HG03103 (cell line): ENCODE measurements around the gene CASKIN1.
"Not testable (repeated sequence)": the region's sequence is repeated elsewhere in the genome, so short reads cannot be mapped to it uniquely, and the experiment has no call there.

Source experiments
- ATAC-seq: cut with Tn5 transposase; IDR thresholded peaks from one replicate; pipeline ENCODE4 v1.9.1; 2021; ENCODE audit warnings: low read depth; ENCODE audit not compliant: unreplicated experiment

CASKIN1 gene

DNA sequence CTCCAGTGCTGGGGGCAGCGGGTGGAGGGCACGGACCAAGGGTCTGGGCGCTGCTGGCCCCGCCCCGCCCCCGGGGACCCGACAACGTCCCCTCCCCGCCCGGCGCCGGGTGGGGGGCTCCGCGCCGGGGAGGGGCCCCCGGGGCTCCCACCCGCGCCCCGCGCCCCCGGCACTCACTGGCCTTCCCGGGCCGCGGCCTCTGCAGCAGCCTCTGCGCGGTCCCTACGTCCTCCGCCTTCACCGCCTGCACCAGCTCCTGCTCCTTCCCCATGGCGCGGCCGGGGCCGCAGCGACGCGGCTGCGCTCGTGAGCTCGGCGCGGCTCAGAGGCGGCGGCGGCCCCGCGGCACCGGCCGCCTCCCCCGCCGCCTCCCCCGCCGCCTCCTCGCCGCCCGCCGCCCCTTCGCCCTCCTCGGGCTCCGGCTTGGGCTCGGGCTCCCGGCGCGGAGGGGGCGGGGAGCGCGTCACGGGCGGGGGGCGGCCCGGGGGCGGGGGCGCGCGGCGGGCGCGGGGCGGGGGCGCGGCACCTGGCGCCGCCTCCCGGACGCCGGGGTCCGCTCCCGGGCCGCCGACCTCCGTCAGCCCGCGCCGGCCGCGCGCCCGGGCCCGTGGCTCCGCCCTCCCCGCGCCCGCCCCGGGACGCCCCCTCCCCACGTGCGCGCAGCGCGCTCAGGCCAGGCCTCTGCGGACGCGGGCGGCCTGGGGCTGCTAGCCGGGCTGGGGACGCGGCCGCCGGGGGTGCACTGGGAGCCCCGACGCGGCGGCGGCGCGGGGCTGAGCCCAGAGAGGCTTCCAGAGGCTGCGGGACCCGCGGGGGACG lies at the start of gene CASKIN1:
Gene CASKIN1, minus strand, starts transcription at position 444 of the 819 bp plus-strand sequence. Its CDS starts 173 bp downstream, at position 271.
- ATAC-seq = no peak

GRCh38 chr16:2244926-2245795 lies 48.8 kb upstream of the CASKIN1 start:
- no peak for ATAC-seq

GRCh38 chr16:2244301-2244700 lies 47.9 kb upstream of the CASKIN1 start:
- no peak for ATAC-seq

- ATAC-seq = no peak
These were observed 47.4 kb upstream of the CASKIN1 start for GRCh38 chr16:2243781-2244180.

DNA sequence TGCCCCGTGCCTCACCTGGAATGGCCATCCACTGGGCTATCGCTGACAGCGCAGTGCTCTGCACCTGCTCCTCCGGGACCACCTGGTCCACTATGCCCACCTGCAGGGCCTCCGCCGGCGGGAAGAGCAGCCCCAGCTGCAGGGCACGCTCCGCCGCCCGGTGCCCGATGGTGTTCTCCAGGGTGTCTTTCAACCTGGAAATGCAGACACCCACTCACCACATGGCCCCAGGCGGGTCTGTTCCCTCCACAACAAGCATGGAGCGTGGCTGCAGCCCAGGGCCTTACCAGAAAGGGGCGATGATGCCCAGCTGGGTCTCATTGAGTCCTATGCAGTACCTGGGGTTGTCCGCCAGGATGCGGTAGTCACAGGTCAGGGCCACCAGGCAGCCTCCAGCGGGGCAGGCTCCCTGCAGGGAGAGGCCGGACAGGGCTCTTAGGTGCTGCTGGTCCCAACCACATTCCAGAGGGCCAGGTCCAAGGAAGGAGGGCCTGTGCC lies 46.7 kb upstream of the CASKIN1 start:
- ATAC-seq = no peak

GRCh38 chr16:2242598-2242997 lies 46.2 kb upstream of the CASKIN1 start:
- no peak for ATAC-seq

DNA sequence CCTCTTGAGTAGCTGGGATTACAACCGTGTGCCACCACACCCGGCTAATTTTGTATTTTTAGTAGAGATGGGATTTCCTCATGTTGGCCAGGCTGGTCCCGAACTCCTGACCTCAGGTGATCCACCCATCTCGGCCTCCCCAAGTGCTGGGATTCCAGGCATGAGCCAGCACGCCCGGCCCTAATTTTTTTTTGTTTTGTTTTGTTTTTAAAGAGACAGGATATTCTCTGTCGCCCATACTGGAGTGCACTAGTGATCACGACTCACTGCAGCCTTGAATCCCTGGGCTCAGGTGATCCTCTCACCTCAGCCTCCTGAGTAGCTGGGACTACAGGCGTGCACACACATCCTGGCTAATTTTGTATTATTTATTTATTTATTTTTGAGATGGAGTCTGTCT lies 43.9 kb upstream of the CASKIN1 start:
- not testable (repeated sequence) for ATAC-seq

- no peak for ATAC-seq
These were observed 42.7 kb upstream of the CASKIN1 start for GRCh38 chr16:2238838-2239675.

DNA sequence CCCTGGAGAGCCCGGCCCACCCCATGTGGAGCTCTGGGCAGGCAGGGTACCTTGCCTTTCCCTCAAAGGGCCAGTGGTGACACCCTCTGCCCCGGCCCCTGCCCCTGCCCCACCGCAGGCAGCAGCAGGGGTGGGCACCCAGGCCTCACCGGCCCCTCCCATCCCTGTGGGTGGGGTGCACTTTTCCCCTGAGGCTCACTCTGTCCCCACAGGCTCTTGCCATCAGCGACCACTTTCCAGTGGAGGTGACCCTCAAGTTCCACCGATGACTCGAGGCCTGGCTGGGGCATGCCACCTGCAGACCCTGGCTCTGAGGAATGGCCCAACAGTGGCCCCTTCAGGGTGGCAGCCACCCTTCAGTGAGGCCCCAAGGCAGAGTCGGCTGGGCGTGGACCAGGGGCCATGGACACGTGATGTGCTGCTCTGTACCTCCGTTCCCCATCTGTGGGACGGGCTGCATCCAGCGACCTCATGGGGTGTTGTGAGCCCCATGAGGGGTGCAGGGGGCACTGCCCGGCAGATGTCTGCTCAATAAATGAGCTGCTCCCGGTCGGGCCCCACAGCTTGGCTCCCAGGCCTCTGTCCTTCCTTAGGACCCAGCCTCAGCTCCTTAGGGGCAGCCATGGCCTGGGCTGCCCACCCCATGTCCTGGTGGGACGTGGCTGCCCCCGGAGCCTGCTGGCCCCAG lies 41.9 kb upstream of the CASKIN1 start:
- ATAC-seq = no peak

- ATAC-seq = no peak
These were observed 41.2 kb upstream of the CASKIN1 start for GRCh38 chr16:2237493-2238149.

DNA sequence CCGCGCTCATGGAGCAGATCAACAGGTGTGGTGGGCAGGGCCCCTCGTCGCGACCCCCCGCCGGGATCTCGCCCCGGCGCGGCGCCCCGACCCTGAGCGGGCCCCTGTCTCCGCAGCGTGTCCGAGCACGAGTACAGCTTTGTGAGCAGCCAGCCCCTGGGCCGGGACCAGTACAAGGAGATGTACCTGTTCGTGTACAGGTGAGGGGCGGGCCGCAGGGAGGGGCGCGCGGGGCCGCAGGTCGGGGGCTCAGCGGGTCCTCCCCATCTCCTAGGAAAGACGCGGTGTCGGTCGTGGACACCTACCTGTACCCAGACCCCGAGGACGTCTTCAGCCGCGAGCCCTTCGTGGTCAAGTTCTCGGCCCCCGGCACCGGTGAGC lies 40.7 kb upstream of the CASKIN1 start:
- no peak for ATAC-seq

GRCh38 chr16:2236337-2237101 lies 40.1 kb upstream of the CASKIN1 start, which contains the start of gene DNASE1L2:
Gene DNASE1L2, plus strand, starts transcription at chr16:2236444. Its CDS starts 373 bp downstream, at chr16:2236817.
- no peak for ATAC-seq

GRCh38 chr16:2235695-2236336 lies 39.4 kb upstream of the CASKIN1 start:
- ATAC-seq = no peak

GRCh38 chr16:2235234-2235651 lies 38.8 kb upstream of the CASKIN1 start:
- no peak for ATAC-seq

DNA sequence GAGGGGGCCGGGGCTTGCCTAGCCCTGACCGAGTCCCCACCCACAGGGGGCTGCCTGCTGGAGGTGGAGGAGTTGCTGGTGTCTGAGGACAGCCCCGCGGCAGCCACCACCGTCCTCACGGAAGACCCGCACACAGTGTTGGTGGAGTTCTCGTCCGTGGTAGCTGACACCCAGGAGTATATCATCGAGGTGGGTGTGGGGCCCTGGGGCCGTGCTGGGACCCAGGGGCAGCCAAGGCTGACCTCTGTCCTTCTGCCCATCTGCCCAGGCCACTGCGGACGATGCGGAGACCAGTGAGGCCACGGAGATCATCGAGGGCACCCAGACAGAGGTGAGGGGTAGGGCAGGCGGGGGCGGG lies 38.4 kb upstream of the CASKIN1 start:
- no peak for ATAC-seq

DNA sequence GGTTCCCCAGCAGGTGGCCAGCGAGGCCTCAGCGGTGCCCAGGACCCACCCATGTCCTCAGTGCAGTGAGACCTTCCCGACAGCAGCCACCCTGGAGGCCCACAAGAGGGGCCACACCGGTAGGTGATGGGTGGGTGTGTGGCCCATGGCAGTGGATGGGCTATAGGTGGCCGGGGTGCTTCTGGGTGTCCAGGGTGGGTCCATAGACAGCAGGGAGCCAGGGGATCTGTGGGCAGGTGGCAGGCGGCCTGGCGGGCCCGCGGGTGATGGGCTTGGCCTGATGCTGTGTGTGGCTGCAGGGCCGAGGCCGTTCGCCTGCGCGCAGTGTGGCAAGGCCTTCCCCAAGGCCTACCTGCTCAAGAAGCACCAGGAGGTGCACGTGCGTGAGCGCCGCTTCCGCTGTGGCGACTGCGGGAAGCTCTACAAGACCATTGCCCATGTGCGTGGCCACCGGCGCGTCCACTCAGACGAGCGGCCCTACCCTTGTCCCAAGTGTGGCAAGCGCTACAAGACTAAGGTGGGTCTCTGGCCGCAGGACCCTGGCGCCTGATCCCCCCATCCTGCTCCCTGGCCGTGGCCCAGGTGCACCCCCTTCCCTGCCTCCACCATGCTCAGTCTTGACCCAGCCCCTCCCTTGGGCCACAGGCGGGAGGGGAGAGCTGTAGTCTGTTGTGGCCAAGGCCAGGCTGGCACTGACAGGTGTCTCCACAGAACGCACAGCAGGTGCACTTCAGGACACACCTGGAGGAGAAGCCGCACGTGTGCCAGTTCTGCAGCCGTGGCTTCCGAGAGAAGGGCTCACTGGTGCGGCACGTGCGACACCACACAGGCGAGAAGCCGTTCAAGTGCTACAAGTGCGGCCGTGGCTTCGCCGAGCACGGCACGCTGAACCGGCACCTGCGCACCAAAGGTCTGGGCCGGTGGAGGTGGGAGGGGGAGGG lies 37.7 kb upstream of the CASKIN1 start:
- ATAC-seq = no peak
